Measurements from ENCODE around the gene SEC14L5.

The SEC14L5 gene

DNA sequence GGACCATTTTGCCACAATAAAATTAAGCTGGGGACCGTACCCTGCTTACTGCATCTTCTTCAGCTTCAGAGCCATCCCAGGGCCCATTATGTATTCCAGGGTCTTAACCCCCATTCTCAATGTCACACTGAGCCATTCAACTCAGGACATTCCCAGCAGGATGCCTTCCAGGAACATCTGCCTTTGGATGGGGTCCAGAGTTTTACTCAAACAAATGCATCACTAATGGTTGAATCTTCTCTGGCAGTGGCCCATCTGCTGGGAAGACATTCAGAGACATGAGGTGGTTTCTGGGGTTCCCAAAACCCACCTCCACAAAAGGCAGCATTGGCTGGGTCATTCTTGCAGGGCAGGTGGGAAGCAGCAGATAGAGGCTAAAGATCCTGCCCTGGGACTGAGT lies 3.4 kb upstream of the SEC14L5 start:
- Histone ChIP-seq H3K4me2 (ENCODE audit: low read length) (no peak overlapping the region), H3K4me1 (ENCODE audit: low read length) (peaks cover 2% of the 10 kb centered on the region; the same call in 1 of the 2 replicates), H3K4me3 (ENCODE audit: low read length) (no peak overlapping the region), H3K9me3 (ENCODE audit: insufficient read depth, low read length) (no peaks in the 10 kb centered on the region), H4K20me1 (ENCODE audit: insufficient read depth, low read length) (no peaks in the 10 kb centered on the region), H3K36me3 (replicated peaks; ENCODE audit: low read depth, low read length) (no peaks in the 10 kb centered on the region), H3K27ac (ENCODE audit: low read length) (no peak overlapping the region), H3K9ac (ENCODE audit: low read length) (no peak overlapping the region), H3K79me2 (ENCODE audit: low read length) (no peaks in the 10 kb centered on the region), H2AFZ (ENCODE audit: low read depth, low read length) (no peak overlapping the region), H3K27me3 (ENCODE audit: low read depth, low read length) (peaks cover 4% of the 10 kb centered on the region; the same call in 1 of the 2 replicates)
- no peak for TF ChIP-seq EZH2phosphoT487 (IDR thresholded peaks at IDR 0.05; ENCODE audit: low read depth)
- TF ChIP-seq, protein P1, sequence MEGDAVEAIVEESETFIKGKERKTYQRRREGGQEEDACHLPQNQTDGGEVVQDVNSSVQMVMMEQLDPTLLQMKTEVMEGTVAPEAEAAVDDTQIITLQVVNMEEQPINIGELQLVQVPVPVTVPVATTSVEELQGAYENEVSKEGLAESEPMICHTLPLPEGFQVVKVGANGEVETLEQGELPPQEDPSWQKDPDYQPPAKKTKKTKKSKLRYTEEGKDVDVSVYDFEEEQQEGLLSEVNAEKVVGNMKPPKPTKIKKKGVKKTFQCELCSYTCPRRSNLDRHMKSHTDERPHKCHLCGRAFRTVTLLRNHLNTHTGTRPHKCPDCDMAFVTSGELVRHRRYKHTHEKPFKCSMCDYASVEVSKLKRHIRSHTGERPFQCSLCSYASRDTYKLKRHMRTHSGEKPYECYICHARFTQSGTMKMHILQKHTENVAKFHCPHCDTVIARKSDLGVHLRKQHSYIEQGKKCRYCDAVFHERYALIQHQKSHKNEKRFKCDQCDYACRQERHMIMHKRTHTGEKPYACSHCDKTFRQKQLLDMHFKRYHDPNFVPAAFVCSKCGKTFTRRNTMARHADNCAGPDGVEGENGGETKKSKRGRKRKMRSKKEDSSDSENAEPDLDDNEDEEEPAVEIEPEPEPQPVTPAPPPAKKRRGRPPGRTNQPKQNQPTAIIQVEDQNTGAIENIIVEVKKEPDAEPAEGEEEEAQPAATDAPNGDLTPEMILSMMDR (IDR thresholded peaks at IDR 0.05; ENCODE audit: low read depth, low read length), result no peak

DNA sequence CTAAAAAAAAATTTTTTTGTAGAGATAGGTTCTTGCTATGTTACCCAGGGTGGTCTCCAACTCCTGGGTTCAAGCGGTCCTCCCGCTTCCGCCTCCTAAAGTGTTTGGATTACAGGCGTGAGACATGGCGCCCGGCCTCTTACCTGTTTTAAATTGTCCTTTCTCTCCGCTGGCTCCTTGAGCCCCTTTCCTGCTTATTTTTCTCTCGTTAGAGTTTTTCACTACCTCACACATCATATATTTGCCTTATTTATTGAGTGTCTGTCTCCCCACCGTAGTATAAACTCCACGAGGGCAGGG lies 760 bp upstream of the SEC14L5 start:
- no peak for TF ChIP-seq EZH2phosphoT487 (IDR thresholded peaks at IDR 0.05; ENCODE audit: low read depth)
- TF ChIP-seq, protein P1 (IDR thresholded peaks at IDR 0.05; ENCODE audit: low read depth, low read length), result no peak
- H4K20me1 ChIP-seq (ENCODE audit: insufficient read depth, low read length), result no peaks in the 10 kb centered on the region
- H3K27ac ChIP-seq (ENCODE audit: low read length), result no peak overlapping the region
- H3K9me3 ChIP-seq (ENCODE audit: insufficient read depth, low read length), result no peaks in the 10 kb centered on the region
- peaks cover 2% of the 10 kb centered on the region; the same call in 1 of the 2 replicates for H3K4me1 ChIP-seq (ENCODE audit: low read length)
- peak overlapping the region; percentile 44 for H3K4me2 ChIP-seq (ENCODE audit: low read length)
- H3K79me2 ChIP-seq (ENCODE audit: low read length), result no peaks in the 10 kb centered on the region
- H3K27me3 ChIP-seq (ENCODE audit: low read depth, low read length), result peaks cover 4% of the 10 kb centered on the region; the same call in 1 of the 2 replicates
- H3K36me3 ChIP-seq (replicated peaks; ENCODE audit: low read depth, low read length), result no peaks in the 10 kb centered on the region
- H2AFZ ChIP-seq (ENCODE audit: low read depth, low read length), result no peak overlapping the region
- no peak overlapping the region for H3K9ac ChIP-seq (ENCODE audit: low read length)
- peak overlapping the region; percentile 25; the same call in 1 of the 2 replicates for H3K4me3 ChIP-seq (ENCODE audit: low read length)

DNA sequence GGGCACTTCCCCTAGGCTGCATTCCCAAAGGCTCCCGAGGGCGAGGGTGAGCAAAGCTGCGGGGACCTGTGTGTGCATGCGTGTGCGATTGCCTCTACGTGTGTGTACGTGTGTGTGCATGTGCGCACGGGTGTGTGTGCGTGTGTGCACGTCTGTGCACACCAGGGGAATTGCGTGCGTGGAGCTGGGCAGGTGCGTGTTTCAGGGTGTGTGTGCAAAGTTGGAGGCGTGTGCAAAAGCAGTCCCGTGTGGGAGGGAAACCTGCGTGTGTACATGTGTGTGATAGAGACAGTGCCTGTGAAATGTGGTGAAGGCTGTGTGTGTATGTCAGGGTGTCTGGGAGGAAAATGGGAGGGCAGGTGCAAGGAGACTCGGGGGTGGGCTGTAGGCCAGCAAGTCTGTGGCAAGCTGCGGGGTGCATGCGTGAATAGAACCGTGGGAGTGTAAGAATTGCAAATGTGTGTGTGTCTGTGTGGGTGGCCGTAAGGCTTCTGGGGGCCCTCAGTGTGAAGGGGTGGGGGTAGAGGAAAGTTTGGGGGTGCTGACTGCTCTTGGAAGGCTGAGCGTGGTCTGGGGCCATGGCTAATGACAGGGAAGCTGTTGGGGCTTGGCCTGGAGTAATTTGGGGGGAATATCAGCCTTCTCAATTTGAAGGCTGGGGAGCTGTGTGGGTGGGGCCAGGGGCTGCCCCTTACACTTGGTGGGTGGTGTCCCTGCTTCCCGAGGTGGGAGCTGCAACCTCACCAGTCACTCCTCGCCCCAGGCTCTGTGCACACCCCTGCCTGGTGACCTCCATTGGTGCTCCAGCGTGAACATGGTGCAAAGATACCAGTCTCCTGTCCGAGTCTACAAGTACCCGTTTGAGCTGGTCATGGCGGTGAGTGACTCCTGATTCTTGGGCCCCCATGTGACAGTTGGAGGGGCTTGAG lies 644 bp downstream of the SEC14L5 start:
- Histone ChIP-seq H3K27me3 (ENCODE audit: low read depth, low read length) (peaks cover 4% of the 10 kb centered on the region; the same call in 1 of the 2 replicates), H2AFZ (ENCODE audit: low read depth, low read length) (no peak overlapping the region), H3K27ac (ENCODE audit: low read length) (no peak overlapping the region), H3K9ac (ENCODE audit: low read length) (no peak overlapping the region), H3K79me2 (ENCODE audit: low read length) (no peaks in the 10 kb centered on the region), H3K4me1 (ENCODE audit: low read length) (peaks cover 2% of the 10 kb centered on the region; the same call in 1 of the 2 replicates), H3K4me2 (ENCODE audit: low read length) (no peak overlapping the region), H4K20me1 (ENCODE audit: insufficient read depth, low read length) (no peaks in the 10 kb centered on the region), H3K36me3 (replicated peaks; ENCODE audit: low read depth, low read length) (no peaks in the 10 kb centered on the region), H3K9me3 (ENCODE audit: insufficient read depth, low read length) (no peaks in the 10 kb centered on the region), H3K4me3 (ENCODE audit: low read length) (no peak overlapping the region)
- TF ChIP-seq EZH2phosphoT487 (IDR thresholded peaks at IDR 0.05; ENCODE audit: low read depth), result no peak
- TF ChIP-seq, protein P1 (IDR thresholded peaks at IDR 0.05; ENCODE audit: low read depth, low read length), result no peak

DNA sequence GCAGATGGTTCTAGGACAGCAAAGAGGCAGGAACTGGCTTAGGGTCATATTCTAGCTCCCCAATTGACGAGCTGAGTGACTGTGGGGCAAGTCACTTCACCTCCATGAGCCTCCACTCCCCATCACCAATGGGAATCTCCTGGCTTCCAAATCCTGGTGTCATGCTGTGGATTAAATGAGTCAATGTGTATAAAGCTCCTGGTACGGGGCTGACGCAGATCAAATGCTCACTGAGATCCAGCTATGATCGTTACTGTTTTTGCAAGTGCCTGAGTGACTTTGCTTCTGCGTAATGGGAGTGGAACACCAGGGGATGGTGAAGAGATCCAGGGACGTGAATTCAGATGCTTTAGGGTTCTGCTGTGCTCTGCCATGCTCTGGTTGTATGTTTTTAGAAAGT lies 2.4 kb downstream of the SEC14L5 start:
- Histone ChIP-seq H3K4me2 (ENCODE audit: low read length) (no peak overlapping the region), H3K27me3 (ENCODE audit: low read depth, low read length) (peaks cover 4% of the 10 kb centered on the region; the same call in 1 of the 2 replicates), H3K4me1 (ENCODE audit: low read length) (peaks cover 2% of the 10 kb centered on the region; the same call in 1 of the 2 replicates), H3K79me2 (ENCODE audit: low read length) (no peaks in the 10 kb centered on the region), H3K36me3 (replicated peaks; ENCODE audit: low read depth, low read length) (no peaks in the 10 kb centered on the region), H3K9ac (ENCODE audit: low read length) (no peak overlapping the region), H4K20me1 (ENCODE audit: insufficient read depth, low read length) (no peaks in the 10 kb centered on the region), H3K9me3 (ENCODE audit: insufficient read depth, low read length) (no peaks in the 10 kb centered on the region), H3K27ac (ENCODE audit: low read length) (no peak overlapping the region), H3K4me3 (ENCODE audit: low read length) (no peak overlapping the region), H2AFZ (ENCODE audit: low read depth, low read length) (no peak overlapping the region)
- no peak for TF ChIP-seq EZH2phosphoT487 (IDR thresholded peaks at IDR 0.05; ENCODE audit: low read depth)
- TF ChIP-seq, protein P1 (IDR thresholded peaks at IDR 0.05; ENCODE audit: low read depth, low read length), result no peak

Measured in OCI-LY3 (cell line).